NCI-H187 (cell line): ENCODE results near the gene HIVEP3.

Experiments used
- DNase-seq, 2 experiments: peaks; one replicate each; lab custom pipeline; 2025; lab: John Stamatoyannopoulos, UW

HIVEP3 gene

GRCh38 chr1:41683681-41684500 lies 234.8 kb downstream of the HIVEP3 start:
- no peak for DNase-seq

- DNase-seq: no peak
Measured at GRCh38 chr1:41682845-41683625, 235.7 kb downstream of the HIVEP3 start.

GRCh38 chr1:41682149-41682548 lies 236.6 kb downstream of the HIVEP3 start:
- DNase-seq: no peak

- no peak for DNase-seq
Measured at GRCh38 chr1:41681331-41682098, 237.2 kb downstream of the HIVEP3 start.

GRCh38 chr1:41679994-41680393 lies 238.7 kb downstream of the HIVEP3 start:
- DNase-seq: no peak

GRCh38 chr1:41679531-41679930 lies 239.2 kb downstream of the HIVEP3 start:
- no peak for DNase-seq

- no peak for DNase-seq
Measured at GRCh38 chr1:41678111-41678878, 240.4 kb downstream of the HIVEP3 start.

- DNase-seq: no peak
Measured at GRCh38 chr1:41677620-41678019, 241.1 kb downstream of the HIVEP3 start.

GRCh38 chr1:41675401-41675800 lies 243.3 kb downstream of the HIVEP3 start:
- DNase-seq: no peak

- DNase-seq: no peak
Measured at GRCh38 chr1:41674522-41674921, 244.2 kb downstream of the HIVEP3 start.

- DNase-seq: no peak
Measured at GRCh38 chr1:41673806-41674205, 244.9 kb downstream of the HIVEP3 start.

- DNase-seq: no peak
Measured at GRCh38 chr1:41673378-41673777, 245.3 kb downstream of the HIVEP3 start.

- no peak for DNase-seq
Measured at GRCh38 chr1:41672641-41673361, 245.9 kb downstream of the HIVEP3 start.

- no peak for DNase-seq
Measured at GRCh38 chr1:41672173-41672572, 246.5 kb downstream of the HIVEP3 start.

- DNase-seq: no peak
Measured at GRCh38 chr1:41671116-41671755, 247.5 kb downstream of the HIVEP3 start.

GRCh38 chr1:41670217-41670957 lies 248.3 kb downstream of the HIVEP3 start:
- no peak for DNase-seq

- no peak for DNase-seq
Measured at GRCh38 chr1:41668967-41669366, 249.8 kb downstream of the HIVEP3 start.

GRCh38 chr1:41668054-41668660 lies 250.6 kb downstream of the HIVEP3 start:
- no peak for DNase-seq

- no peak for DNase-seq
Measured at GRCh38 chr1:41666981-41667631, 251.6 kb downstream of the HIVEP3 start.
